ENCODE measurements around the gene BBS10.
"Not testable (repeated sequence)": the region's sequence is repeated elsewhere in the genome, so short reads cannot be mapped to it uniquely, and the experiment has no call there.

BBS10 gene

GRCh38 chr12:76348079-76348901 lies at the start of gene BBS10:
Gene BBS10 (minus strand): TSS chr12:76348415. CDS start chr12:76348358, 57 bp downstream.
- DNase-seq = peak; percentile 88

GRCh38 chr12:76391461-76391860 lies 43.2 kb upstream of the BBS10 start:
- DNase-seq = no peak

DNA sequence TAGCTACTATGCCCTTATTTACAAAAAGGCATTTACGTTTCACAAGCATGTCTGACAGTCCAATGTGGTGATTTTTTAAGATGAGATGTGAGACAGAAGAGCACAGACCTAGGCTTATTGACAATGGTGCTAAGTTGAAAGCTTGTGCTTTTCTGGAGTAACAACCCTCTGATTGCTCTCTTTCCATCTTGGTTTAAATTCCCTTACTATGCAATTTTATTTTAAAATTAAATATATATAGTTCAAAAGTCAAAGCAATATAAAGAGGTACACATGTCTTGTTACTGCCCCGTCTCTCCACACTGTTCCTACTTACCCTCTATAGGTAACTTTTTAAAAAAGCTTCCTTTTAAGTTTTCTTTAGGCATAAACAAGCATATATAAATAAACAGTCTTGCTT lies 39.4 kb upstream of the BBS10 start:
- DNase-seq = no peak

GRCh38 chr12:76384560-76384959 lies 36.3 kb upstream of the BBS10 start:
- no peak for DNase-seq

GRCh38 chr12:76383988-76384387 lies 35.8 kb upstream of the BBS10 start:
- no peak for DNase-seq

DNA sequence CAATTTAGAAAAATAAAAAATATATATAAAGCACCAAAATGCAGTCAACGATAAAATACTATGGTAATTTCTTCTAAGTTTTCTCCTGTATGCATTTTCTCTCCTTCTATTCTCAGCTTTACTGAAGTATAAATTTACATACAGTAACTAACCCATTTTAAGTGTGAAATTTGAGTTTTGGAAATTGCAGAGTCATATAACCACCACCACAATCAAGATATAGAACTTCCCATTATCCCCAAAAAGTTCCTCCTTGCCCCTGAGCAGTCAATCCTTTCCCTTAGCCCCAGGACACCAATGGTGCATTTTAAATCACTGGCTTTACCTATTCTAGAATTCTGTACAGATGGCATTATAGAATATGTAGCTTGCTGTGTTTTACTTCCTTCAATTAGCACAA lies 31.0 kb upstream of the BBS10 start:
- DNase-seq = no peak

- DNase-seq = not testable (repeated sequence)
These were observed 28.7 kb upstream of the BBS10 start for GRCh38 chr12:76376876-76377275.

DNA sequence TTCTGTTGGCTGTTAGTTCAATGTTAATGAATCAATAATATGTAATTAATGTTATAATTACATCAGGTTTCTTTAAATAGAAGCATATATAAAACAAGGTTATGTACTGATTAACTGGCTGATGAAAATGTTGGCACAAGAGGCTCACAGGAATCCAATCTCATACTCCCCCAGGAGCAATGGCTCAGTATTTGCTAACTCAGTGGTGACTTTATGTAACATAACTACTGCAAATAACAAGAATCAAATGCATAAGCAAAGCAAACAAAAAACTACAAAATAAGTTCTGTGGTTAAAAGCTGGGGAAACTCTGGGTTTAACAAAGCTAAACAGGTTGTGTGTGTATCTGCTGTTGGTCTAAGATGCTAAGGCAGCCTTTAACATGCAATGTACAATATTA lies 27.7 kb upstream of the BBS10 start:
- no peak for DNase-seq

DNA sequence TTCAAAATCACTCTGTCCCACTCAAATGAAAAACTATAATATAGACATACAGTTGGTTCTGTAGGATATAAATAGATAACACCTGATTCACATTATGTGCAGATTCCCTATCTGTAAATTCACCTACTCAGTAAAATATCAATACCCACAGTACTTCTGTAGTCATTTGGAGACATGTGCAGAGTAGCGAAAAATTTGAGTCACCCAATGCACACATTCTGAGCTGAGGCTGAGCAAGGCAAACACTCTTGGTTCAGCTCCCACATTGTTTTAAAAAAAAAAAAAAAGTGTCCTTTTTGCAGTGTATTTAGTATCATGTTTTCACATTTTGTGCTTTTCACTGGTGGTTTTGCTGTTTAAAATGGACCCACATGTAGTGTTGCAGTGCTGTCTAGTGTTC lies 27.3 kb upstream of the BBS10 start:
- no peak for DNase-seq

- no peak for DNase-seq
These were observed 26.3 kb upstream of the BBS10 start for GRCh38 chr12:76374386-76375020.

- DNase-seq = no peak
These were observed 20.0 kb upstream of the BBS10 start for GRCh38 chr12:76368230-76368629.

GRCh38 chr12:76366163-76366562 lies 17.9 kb upstream of the BBS10 start:
- no peak for DNase-seq

DNA sequence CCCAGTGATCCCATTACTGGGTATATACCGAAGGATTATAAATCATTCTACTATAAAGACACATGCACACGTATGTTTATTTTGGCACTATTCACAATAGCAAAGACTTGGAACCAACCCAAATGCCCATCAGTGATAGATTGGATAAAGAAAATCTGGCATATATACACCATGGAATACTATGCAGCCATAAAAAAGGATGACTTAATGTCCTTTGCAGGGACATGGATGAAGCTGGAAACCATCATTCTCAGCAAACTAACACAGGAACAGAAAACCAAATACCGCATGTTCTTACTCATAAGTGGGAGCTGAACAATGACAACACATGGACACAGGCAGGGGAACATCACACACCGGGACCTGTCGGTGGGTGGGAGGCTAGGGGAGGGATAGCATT lies 15.9 kb upstream of the BBS10 start:
- DNase-seq = not testable (repeated sequence)

- no peak for DNase-seq
These were observed 12.1 kb upstream of the BBS10 start for GRCh38 chr12:76360316-76360715.

- DNase-seq = no peak
These were observed 7.9 kb upstream of the BBS10 start for GRCh38 chr12:76356071-76356470.

DNA sequence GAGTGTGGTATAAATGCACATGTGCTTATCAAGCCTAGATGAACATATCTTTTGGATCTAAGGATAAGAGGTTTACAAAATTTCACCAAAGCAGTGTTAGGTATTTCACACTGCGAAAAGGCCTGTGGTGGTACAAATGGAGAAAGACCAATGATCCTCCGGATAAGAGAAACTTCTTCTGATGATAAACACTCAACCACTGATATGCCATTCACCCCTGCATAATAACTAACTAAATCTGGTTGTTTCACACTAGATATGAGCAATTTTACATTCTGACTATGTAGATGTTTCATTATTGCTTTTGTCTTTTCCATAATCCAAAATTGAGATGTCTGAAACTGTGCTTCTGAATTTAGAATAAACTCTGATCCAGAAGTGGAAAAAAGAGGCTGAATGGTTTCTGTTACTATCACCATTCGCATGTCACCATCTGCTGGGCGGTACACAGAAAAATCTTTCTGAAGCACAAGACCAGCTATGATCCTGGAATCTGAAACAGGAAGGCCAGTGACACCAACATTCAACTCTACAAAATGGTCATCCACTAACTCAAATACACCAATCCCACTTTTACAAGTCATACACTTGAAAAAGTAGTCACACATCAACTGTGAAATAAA lies 1.3 kb downstream of the BBS10 start:
- no peak for DNase-seq

GRCh38 chr12:76346236-76346635 lies 2.0 kb downstream of the BBS10 start:
- DNase-seq = no peak

DNA sequence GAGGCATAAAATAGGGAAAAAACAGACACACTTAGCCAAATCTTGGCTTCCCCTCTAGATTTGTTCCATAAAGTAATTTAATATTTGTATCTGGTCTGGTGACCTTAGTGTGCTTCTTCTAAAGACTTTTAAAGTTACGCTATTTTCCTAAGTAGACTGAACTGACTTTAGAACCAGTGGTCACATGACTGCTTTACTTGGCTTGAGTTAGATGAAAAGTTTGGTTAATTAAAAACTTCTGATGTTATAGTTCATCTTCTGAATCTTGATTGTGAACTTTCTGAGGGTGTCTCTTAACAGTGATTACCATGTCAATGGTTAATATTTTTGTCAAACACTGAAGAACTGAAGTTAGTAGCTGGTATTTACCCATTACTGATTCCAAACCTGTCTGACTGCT lies 2.6 kb downstream of the BBS10 start:
- no peak for DNase-seq

DNA sequence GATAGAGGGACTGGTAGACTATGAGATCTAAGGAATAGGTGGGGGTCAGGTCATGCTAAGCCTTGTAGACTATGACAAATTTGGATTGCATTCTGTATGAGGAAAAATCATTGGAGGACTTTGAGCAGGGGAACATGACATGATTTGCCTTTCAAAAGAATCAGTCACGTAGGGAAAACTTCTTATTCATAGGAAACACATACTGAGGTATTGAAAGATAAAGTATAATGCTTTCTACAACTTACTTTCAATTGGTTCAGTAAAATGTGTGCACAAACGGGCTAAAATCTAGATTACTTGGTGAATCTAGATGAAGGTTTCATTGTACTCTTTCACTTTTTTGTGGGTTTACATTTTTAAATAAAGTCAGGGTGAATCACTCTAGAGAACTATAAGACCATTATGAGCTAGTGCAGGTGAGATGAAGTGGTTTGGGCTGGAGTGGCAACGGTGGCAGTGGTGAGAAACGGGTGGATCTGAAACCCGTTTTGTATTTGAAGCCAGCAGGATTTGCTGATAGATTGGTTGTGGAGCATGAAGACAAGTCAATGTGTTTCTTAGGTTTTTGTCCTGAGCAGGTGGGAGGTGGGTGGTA lies 6.7 kb downstream of the BBS10 start:
- no peak for DNase-seq

- DNase-seq = no peak
These were observed 7.4 kb downstream of the BBS10 start for GRCh38 chr12:76340680-76341435.

- no peak for DNase-seq
These were observed 10.6 kb downstream of the BBS10 start for GRCh38 chr12:76337583-76337982.

GRCh38 chr12:76332606-76333005 lies 15.6 kb downstream of the BBS10 start:
- DNase-seq = no peak

- DNase-seq = no peak
These were observed 18.6 kb downstream of the BBS10 start for GRCh38 chr12:76329606-76330005.

All from NCI-H510A (cell line).